ENCODE data around the gene GPC1.

The GPC1 gene

DNA sequence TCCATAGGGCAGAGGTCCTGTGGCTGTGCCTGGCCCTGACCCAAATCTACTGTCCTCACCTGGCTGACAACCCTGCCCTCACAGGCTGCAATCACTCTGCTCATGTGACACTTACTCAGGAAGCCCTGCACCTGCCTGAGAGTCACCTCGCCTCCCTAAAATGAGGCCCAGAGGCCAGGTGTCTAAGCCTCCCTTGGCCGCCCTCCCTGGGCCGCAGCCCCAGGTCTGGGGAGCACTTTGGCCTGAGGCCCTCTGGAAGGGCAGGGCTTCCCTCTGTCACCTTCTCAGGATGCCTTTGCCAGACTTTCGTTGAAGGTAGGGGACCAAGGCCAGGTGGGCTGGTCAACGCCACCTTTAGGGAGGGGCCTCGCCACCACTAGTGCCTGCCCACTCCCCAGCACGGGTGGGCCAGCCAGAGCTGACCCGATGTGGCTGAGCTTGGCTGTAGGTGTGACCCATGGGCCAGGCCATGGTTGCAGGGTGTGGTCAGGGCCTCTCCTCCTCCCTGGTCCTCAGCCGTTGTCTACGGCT, 6.1 kb upstream of the GPC1 start:
- Mint-ChIP-seq H3K36me3 (ENCODE audit: low read depth) (no peaks in the 10 kb centered on the region), H3K4me3 (no peak overlapping the region), H3K9me3 (peaks cover 13% of the 10 kb centered on the region), H3K4me1 (ENCODE audit: low read depth) (peaks cover 15% of the 10 kb centered on the region), H3K27ac (no peak overlapping the region), H3K27me3 (ENCODE audit: low read depth) (peaks cover 4% of the 10 kb centered on the region)

DNA sequence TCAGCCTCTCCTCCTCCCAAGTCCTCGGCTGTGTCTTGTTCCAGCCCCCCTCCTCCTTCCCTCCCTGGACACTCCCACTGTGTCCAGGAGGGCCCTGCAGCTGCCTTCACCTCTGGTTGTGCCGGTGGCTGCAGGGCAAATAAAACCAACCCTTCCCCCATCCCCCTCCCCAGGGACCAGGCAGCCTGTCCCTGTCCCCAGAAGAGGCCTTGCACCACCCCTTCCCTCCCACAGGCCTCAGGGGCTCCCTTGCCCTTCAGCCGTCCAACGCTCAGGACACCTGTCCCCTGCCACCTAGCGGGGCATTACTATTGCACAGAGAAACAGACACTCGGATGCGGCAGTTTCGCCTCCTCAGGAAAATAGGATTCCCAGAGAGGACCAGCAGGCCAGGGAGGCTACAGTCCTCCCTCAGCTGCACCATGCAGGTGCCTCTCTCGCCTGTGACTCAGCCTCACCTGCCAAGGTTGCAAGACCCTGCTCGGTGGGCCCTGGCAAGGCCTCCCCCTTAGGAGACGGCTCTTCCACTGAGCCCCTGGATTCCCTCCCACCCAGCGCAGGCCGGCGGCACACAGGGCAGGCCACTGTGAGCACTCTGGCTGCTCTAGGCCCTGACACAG, 5.5 kb upstream of the GPC1 start:
- Mint-ChIP-seq H3K36me3 (ENCODE audit: low read depth) (no peaks in the 10 kb centered on the region), H3K27ac (no peak overlapping the region), H3K27me3 (ENCODE audit: low read depth) (peaks cover 4% of the 10 kb centered on the region), H3K4me3 (no peak overlapping the region), H3K9me3 (peaks cover 13% of the 10 kb centered on the region), H3K4me1 (ENCODE audit: low read depth) (peaks cover 18% of the 10 kb centered on the region)

DNA sequence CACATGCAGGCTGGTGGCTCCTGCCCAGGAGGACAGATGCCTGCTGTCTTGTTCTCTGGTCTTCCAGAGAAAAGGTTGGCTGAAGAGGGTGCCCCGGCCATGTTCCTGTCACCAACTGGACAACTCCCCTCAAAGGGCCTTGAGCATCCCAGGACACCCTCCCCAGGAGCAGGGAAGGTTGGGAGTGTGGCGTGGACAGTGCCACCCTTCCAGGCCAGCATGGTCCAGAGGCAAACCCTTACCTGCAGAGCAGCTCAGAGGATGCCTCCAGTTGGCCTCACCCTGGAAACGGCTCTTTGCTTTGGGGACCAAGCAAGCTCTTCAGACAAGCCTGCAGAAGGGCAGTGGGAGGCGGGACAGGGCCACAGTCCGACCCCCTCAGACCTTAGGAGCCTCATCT, 4.9 kb upstream of the GPC1 start:
- Mint-ChIP-seq H3K4me1 (ENCODE audit: low read depth) (peaks cover 18% of the 10 kb centered on the region), H3K9me3 (peaks cover 12% of the 10 kb centered on the region), H3K36me3 (ENCODE audit: low read depth) (no peaks in the 10 kb centered on the region), H3K4me3 (no peak overlapping the region), H3K27ac (no peak overlapping the region), H3K27me3 (ENCODE audit: low read depth) (peaks cover 4% of the 10 kb centered on the region)

DNA sequence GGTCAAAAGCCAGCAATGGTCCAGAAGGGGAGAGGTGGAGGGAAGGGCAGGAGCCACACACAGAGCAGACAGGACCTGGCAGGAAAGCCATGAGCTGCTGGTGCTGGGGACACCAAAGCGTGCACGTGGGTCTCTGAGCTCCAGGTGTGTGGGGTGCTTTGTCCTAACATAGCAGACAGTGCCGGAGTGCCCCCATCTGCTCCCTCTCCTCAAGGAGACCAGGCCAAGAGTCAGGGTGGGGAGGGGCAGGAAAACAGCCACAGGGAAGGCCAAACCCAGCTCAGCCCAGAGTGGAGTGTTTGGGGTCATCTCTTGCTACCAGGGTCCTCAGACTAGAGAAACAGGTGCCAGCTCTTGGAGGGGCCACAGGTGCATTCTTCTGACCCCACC, 4.2 kb upstream of the GPC1 start:
- peaks cover 5% of the 10 kb centered on the region for H3K9me3 Mint-ChIP-seq
- peaks cover 18% of the 10 kb centered on the region for H3K4me1 Mint-ChIP-seq (ENCODE audit: low read depth)
- no peak overlapping the region for H3K4me3 Mint-ChIP-seq
- H3K36me3 Mint-ChIP-seq (ENCODE audit: low read depth) = no peaks in the 10 kb centered on the region
- no peak overlapping the region for H3K27ac Mint-ChIP-seq
- peaks cover 4% of the 10 kb centered on the region for H3K27me3 Mint-ChIP-seq (ENCODE audit: low read depth)

DNA sequence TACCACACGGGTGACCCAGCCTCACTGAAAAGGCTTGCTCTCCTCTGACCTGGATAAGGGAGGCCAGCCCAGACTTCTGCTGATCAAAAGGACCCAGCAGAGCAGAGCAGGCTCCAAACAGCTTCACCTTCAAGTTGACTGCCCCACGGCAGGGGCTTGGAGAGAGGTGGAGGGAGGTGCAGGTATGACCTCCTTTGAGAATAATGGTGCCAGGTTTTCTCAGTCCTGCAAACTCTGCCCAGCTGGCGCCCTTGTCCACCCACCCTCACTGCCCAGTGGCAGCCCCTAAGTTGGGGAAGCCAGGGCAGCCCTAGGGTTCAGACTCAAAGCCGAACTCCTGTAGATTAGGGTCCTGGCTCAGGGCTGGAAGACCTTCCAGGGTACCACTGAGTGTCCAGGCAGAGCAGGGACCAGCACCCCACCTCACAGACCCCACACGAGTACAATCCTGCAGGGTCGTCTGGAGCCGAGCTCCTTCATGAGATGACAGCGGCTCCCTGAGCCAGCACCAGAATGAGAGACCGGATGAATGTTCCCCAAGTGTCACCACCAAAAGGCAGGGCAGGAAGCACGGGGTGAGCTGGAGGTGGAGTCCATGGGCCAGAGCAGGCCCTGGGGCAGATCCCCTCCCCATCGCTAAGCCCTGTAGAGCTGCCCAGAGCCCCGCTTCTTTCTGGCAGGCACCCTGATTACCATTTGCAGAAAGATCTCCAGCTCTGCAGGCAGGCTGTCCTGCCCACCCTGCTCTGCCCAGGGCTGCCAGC, 3.6 kb upstream of the GPC1 start:
- no peak overlapping the region for H3K27ac Mint-ChIP-seq
- no peaks in the 10 kb centered on the region for H3K36me3 Mint-ChIP-seq (ENCODE audit: low read depth)
- H3K4me3 Mint-ChIP-seq = no peak overlapping the region
- peaks cover 3% of the 10 kb centered on the region for H3K27me3 Mint-ChIP-seq (ENCODE audit: low read depth)
- H3K9me3 Mint-ChIP-seq = no peaks in the 10 kb centered on the region
- H3K4me1 Mint-ChIP-seq (ENCODE audit: low read depth) = peaks cover 13% of the 10 kb centered on the region

DNA sequence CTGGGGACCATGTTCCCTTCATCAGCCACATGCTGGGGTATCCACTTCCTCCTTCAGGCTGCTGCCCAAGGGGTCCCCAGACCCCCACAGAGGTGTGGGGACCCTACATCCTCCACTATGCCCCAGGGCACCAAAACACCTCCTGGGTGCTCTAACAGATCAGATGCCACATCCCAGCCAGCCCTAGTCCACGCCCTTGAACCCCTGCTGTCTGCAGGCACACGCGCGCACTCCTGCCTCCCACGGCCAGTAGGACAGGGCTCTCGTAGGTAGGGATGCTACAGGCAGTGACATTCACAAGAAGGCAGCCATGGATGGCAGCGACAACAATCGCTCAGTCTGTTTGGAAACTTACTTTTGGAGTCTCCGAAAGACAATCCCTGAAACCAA, 3.0 kb upstream of the GPC1 start:
- no peak overlapping the region for H3K27ac Mint-ChIP-seq
- peaks cover 13% of the 10 kb centered on the region for H3K4me1 Mint-ChIP-seq (ENCODE audit: low read depth)
- peaks cover 7% of the 10 kb centered on the region for H3K27me3 Mint-ChIP-seq (ENCODE audit: low read depth)
- H3K9me3 Mint-ChIP-seq = no peaks in the 10 kb centered on the region
- no peaks in the 10 kb centered on the region for H3K36me3 Mint-ChIP-seq (ENCODE audit: low read depth)
- no peak overlapping the region for H3K4me3 Mint-ChIP-seq

DNA sequence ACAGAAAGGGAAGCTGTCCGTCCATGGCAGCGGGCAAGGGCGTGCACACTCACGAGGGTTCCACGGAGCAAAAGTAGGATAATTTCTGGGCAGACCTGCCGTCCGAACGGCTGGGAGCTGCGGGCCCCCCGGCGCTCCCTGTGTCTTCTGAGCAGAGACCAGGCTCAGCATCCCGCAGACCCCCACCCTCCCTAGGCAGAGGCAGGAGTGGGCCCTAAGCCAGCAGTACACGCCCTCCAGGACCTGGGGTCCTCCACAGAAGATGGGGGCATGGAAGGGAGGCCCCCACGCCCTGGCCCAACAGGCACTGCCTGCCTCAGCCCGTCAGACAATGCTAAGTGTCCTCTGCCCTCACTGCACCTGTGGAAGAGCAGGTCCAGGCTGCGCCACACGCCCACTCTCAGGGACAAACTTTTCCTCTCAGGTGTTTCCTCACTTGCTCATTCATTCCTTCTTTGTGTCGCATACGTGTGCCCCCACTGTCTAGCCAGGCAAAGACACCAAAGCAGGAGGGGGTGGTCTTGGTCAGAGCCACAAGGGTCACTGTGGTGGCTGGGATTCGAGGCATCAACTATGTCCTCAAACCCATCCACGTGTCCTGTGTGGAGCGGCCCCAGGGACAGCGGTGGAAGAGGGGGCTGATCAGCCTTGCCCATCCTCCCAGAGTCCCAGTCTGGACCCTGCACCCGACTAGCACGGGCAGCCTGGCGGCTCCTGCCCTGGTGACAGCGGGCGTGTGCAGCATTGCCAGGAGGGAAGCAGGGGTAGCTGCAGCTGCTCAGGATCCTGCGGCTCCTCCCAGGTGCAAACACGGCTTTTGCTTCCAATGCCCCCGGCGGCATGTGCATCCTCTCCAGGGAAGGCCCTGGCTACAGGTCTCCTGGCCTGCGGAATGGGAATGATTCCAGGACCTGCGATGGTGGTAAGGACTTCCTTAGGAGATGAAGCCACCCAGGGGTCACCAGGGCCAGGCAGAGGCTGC, 2.4 kb upstream of the GPC1 start:
- peak overlapping the region; percentile 44 for H3K4me3 Mint-ChIP-seq
- H3K4me1 Mint-ChIP-seq (ENCODE audit: low read depth) = peaks cover 9% of the 10 kb centered on the region
- H3K9me3 Mint-ChIP-seq = no peaks in the 10 kb centered on the region
- H3K36me3 Mint-ChIP-seq (ENCODE audit: low read depth) = no peaks in the 10 kb centered on the region
- H3K27me3 Mint-ChIP-seq (ENCODE audit: low read depth) = peaks cover 14% of the 10 kb centered on the region
- no peak overlapping the region for H3K27ac Mint-ChIP-seq

DNA sequence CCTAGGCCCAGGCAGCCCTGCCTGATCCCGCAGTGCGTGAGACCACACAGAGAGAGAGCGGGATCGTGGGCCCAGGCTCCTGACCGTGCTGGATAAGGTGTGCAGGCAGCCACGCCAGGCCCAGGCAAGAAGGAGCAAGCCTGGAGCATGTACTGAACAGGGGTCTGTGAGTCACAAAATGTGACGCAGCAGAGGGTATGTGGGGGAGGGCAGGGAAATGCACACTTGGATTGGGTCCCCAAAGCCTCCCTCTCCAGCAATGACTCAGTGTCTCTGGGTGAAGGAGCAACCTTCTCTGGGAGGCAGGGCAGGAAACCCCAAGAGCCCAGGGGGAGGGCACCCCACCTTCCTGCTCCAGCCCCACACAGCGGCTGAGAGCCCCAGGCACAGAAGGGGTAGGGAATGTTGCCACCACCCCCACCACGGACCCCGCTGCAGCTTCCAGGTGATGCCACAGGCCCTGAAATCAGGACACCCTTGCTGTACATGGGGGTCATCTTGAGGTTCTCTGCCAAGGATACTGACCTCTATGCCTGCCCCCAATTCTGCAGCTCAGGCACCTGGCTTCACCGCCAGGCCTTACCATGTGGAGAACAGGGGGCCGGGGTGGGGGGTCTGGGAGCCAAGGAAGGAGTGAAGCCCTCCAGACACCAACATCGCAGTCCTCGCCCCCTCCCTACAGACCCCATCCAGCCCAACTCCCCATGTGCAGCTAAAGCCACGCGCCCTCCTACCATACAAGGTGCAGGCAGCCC, 1.3 kb upstream of the GPC1 start:
- no peaks in the 10 kb centered on the region for H3K36me3 Mint-ChIP-seq (ENCODE audit: low read depth)
- peak overlapping the region; percentile 83 for H3K4me3 Mint-ChIP-seq
- H3K27me3 Mint-ChIP-seq (ENCODE audit: low read depth) = peaks cover 15% of the 10 kb centered on the region
- peak overlapping the region; percentile 72 for H3K27ac Mint-ChIP-seq
- peaks cover 9% of the 10 kb centered on the region for H3K4me1 Mint-ChIP-seq (ENCODE audit: low read depth)
- no peaks in the 10 kb centered on the region for H3K9me3 Mint-ChIP-seq

DNA sequence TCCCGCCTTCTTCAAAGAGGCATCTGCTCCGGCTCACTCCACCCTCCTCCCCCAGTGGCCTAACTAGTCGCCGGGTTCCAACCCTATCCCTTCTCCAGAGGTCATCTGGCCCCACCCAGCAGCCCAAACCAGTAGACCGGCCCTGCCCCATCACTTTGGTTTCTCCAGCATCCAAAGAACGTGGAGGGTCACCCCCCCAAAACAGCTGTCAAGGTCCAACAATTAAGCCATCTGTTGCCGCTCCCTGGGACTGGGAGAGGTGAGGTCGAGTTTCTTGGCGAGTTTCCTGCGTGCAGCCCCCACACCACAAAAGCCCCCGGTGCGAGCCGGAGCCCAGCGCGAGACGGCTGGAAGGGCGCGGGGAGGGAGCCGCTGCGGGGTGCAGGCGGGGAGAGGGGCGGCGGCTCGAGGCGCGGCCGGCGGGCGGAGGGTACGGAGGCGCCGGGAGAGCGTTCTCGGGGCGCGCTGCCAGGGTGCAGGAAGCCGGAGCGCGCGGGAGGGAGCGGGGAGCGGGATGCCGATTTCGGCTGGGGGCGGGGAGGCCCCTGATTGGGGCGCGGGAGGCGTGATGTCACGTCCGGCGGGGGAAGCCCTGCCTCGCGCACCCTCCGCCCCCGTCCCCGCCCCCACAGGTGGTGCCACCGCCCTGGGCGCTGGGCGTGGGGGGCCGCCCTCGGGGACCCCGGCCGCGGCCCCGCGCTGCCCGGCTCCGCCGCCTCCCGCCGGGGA, 571 bp upstream of the GPC1 start:
- Mint-ChIP-seq H3K4me1 (ENCODE audit: low read depth) (peaks cover 9% of the 10 kb centered on the region), H3K9me3 (no peaks in the 10 kb centered on the region), H3K36me3 (ENCODE audit: low read depth) (no peaks in the 10 kb centered on the region), H3K27me3 (ENCODE audit: low read depth) (peaks cover 15% of the 10 kb centered on the region), H3K27ac (peak overlapping the region; percentile 72), H3K4me3 (peak overlapping the region; percentile 83)

DNA sequence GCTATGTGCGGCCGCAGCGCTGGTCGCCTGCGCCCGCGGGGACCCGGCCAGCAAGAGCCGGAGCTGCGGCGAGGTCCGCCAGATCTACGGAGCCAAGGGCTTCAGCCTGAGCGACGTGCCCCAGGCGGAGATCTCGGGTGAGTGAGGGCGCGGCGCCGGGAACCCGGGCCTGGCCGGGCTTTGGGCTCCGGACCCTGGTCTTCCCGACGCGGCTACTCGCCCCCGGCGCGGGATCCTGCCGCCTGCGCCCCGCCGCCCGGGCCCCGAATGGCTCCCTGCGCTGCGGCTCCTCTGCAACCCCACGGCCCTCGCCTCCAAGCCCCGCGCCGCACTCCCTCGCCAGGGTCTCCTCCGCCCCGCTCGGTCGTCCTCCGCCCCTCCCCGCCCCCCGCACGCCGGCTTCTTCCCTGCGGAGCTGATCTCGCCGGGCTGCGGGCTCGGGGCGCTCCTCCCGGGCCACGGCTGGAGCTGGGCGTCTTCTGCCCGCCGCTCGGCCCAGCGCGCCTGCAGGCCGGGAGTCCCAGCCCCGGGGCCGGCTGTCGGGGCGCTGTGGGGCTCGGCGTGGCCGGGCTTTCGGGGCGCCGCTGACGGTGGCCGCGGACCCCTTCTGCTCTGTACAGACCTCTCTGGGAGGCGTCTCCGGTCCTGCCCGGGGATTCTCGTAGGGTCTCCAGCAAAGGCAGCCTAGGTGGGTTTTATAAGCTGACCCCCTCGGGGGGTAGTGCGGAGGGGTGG, 652 bp downstream of the GPC1 start:
- Mint-ChIP-seq H3K27ac (no peak overlapping the region), H3K27me3 (ENCODE audit: low read depth) (peaks cover 15% of the 10 kb centered on the region), H3K4me3 (peak overlapping the region; percentile 50), H3K9me3 (no peaks in the 10 kb centered on the region), H3K4me1 (ENCODE audit: low read depth) (peaks cover 9% of the 10 kb centered on the region), H3K36me3 (ENCODE audit: low read depth) (no peaks in the 10 kb centered on the region)

DNA sequence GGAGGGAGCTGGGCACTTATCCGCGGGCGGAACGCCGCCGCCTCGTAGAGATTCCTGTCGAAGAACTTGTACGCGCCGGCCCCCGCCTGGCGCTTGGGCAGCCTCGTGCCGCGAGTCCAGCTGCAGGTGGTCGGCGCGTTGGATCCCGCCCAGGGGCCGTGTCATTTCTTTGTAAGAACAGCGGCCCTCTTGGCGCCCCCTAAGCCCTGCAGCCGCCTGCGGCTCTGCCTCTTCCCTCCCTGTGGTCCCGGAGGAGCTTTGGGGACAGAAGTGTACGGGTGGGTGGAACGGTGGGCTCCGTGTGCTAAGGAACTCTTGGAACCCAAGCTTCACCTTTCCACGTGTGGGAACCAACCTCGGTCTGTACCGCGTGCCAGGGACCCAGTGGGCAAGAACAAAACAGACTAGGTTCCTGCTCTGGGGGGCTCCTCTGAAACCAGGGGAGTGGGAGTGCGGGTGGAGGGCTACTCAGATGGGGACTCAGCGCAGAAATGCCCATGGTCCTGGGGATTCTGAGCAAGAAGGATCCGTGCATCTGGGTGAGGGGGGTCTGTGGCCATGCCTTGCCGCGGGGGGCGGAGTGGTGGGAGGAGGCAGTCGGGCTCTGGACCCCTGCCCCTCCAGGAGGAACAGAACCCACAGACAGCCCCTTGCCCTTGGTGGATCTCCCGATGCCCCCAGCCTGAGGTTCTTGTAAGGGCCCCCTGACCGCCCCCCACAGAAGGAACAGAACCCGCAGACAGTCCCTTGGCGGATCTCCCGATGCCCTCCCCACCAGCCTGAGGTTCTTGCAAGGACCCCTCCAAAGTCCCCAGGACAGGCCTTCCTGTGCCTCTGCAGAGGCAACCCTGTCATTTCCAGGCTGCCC, 1.5 kb downstream of the GPC1 start:
- Mint-ChIP-seq H3K9me3 (no peaks in the 10 kb centered on the region), H3K4me1 (ENCODE audit: low read depth) (peaks cover 9% of the 10 kb centered on the region), H3K4me3 (peak overlapping the region; percentile 50), H3K27me3 (ENCODE audit: low read depth) (peaks cover 15% of the 10 kb centered on the region), H3K36me3 (ENCODE audit: low read depth) (no peaks in the 10 kb centered on the region), H3K27ac (no peak overlapping the region)

DNA sequence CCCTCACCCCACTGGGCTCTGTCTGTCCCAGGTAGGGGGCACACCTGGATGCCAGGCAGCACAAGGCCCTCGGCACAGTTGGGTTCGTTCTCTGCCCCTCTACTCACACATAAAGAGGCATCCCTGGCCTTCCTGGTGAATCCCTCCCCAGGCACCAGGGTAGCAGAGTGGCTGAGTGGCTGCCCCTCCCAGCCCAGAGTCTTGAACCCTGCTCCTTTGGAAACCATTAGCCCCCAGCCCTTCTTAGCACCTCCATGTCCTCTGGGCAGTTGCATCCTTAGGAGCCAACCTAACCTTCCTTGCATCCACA, 2.0 kb downstream of the GPC1 start:
- Mint-ChIP-seq H3K9me3 (no peaks in the 10 kb centered on the region), H3K27ac (no peak overlapping the region), H3K4me3 (peak overlapping the region; percentile 10), H3K36me3 (ENCODE audit: low read depth) (no peaks in the 10 kb centered on the region), H3K4me1 (ENCODE audit: low read depth) (peaks cover 9% of the 10 kb centered on the region), H3K27me3 (ENCODE audit: low read depth) (peaks cover 15% of the 10 kb centered on the region)
